Astrocyte of the hippocampus (primary cell): ENCODE results near the gene BCL7A.
"Not testable (repeated sequence)": the region's sequence is repeated elsewhere in the genome, so short reads cannot be mapped to it uniquely, and the experiment has no call there.

Experiments used
- DNase-seq: peaks from one replicate; pipeline ENCODE4 v3.0.0; 2011; ENCODE audit warnings: low read depth, low spot score

BCL7A gene

DNA sequence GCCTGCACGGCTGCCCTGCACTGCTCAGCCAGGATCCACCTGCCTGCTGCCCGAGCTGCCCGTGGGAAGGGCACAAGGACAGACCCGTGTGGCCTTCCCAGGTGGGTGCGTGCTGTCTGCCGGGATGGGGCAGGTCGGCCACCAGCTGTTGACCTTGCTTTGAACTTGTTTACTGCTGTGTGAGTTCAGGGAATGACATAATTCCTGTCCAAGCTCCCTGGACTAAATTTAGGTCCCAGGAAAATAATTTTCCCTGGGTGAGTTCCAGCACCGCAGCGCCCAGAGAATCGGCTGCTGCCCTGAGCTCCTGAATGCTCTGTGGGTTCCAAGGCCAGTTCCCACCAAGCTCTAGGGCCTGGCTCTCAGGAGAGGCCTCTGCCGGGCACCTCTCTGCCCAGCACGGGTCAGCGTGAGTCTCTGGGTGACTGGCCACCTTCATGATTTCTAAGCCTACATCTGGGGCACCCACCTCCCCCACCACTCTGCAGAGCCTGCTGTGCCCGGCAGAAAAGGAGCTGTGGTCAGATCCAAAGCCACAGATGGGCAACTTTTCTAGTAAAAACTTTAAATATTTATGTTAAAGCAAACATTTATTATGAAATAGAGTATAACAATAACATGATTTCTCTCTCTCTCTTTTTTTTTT, 29.7 kb downstream of the BCL7A start:
- DNase-seq = no peak

DNA sequence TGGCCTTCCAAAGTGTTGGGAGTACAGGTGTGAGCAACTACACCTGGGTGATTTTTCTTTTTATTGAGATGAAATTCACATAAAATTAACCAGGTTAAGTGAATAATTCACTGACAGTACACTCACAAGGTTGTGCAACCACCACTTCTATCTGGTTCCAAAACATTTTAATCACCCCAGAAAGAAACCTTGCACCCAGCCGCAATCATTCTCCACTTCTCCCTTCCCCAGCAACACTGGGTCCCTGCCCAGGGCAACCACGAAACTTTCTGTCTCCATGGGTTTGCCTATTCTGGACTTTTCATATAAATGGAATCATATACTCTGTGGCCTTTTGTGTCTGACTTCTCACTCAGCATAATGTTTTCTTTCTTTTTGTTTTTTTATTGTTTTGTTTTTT, 30.6 kb downstream of the BCL7A start:
- DNase-seq = peak; percentile 40

DNA sequence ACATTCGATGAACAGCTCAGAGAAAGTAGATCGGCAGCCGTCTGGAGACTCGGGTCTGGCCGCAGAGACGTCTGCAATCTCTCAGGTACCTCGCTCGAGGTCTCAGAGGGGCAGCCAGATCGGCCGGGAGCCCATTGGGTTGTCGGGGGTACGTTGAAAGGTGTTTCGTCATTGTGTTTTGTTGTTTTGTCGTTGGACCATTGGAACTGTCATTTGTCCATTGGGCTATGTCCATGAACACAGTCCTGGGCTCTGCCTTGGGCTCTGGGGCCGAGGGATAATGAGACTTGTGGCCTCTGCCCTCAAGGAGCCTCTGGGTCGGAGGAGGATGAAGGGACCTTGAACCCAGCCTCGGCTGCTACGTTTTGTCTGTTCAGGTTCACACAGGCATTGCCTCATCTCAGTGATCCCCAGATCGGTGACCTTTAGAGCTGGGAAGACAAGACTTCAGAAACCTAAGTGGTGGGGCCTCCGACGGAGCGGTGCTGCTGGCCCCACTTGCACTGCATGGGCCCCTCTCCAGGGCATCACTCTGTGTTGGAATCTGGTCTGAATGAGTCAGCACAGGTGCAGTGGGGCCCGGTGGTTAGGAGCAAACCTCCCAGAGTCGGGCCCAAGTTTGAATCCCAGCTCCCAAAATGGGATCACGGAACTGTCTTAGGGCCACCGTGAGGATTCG, 33.3 kb downstream of the BCL7A start:
- no peak for DNase-seq

DNA sequence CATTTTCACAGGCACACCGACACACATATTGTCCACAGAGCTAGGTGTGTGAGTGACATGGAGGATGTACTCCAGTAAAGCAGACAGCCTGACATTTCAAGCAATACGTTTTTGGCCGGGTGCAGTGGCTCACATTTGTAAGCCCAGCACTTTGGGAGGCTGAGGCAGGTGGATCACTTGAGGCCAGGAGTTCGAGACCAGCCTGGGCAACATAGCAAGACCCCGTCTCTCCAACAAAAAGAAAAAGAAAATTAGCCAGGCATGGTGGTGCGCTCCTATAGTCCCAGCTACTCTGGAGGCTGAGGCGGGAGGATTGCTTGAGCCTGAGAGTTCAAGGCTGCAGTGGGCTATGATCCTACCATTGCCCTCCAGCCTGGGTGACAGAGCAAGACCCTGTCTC, 34.7 kb downstream of the BCL7A start:
- DNase-seq = not testable (repeated sequence)

DNA sequence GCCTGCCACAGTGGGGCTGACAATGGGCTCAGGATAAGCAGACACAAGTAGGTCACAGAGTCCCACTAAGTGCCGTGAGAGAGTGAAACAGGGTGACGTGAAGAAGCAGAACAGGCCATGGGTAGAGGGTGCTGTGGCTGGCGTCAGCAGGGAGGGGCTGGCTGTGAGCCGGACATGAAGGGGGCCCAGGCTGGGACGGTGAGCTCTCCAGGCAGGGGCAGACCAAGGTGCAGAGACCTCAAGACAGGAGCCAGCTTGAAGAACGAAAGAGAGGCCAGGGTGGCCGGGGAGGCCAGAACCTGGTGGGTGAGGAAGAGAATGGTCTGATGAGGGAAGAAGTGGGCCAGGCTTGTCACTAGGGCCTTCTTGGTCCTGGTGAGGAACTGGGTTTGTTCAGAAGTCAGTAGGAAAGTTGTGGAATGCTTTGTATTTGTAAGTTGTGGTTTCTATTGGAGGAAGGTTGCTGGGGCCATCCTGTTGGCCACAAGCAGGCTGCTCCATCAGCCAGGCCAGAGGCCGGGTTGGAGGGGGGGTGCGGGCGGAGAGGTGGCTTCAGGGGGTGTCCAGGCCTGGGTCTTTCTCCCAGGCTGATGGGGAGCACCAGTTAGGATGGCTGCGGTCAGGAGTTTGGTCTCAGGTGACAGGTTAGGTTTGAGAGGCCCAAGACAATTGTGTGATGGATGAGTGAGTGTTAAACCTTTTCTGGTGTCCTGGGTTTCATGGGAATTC, 35.5 kb downstream of the BCL7A start:
- no peak for DNase-seq

DNA sequence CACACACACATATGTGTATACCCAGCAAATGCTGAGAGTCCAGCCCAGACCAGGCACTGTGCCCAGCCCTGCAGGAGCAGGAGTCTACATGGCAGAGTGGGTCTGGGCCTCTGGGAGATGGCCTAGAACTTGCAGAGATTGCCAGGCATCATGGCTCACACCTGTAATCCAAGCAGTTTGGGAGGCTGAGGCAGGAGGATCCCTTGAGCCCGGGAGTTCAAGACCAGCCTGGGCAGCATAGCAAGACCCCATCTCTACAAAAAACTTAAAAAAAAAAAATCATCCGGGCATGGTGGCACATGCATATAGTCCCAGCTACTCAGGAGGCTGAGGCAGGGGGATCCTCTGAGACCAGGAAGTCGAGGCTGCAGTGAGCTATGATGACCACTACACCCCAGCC, 36.1 kb downstream of the BCL7A start:
- DNase-seq = no peak

DNA sequence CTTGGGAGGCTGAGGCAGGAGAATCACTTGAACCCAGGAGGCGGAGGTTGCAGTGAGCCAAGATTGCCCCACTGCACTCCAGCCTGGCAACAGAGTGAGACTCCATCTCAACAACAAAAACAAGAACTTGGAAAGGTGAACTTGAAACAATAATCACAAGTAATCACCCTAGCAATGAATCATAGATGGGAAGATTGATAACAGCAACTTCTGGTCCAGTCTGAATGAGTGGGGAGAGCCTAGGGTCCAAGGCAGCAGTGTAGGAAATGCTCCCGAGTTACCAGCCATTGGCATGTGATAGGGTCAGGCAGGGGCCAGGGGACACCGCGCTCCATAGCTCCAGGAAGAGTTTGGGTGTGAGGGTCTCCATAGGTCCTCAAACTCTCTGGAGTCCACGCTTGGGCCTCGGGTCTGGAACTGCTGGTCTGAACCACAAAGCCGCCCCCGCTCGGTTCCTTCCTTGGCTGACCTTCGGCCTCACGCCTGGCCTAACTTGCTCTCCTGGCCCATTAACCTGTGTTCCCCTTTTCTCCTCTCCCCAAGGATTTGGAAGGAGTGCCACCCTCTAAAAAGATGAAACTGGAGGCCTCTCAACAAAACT, 37.0 kb downstream of the BCL7A start:
- DNase-seq = no peak

DNA sequence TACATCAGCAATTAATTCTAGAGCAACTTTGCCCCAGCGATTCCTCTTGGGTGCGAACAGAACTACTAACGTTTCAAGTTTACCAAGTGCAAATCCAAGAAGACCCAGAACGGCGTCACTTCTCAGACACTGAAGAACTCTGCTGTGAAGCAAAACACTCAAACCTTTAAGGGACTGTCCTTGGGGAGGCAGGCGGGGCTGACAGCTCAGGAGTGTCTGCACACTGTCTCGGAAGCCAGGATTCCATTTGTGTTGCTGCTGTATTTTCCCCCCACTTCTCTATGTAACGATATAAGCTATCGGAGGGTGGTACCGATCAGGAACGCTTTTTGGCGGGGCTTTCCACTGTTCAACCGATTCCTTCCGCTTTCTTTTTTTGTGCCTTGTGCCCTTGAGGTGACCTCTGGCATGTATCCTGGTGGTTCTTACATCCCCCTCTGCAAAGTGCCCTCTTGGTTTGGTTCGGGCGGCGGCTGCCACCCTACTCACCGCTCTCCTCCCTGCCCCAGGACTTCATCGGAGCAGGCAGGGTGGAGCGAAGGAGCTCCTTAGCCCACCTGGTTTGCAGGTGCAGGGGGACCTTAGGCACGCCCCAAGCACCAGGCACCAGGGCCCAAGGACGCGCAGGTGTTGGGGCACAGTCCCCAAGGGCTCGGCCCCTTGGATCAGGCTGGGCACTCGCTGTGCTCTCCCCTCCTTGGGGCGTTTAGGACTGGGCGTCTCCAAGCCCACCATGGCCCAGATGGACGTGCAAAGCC, 37.7 kb downstream of the BCL7A start:
- no peak for DNase-seq

DNA sequence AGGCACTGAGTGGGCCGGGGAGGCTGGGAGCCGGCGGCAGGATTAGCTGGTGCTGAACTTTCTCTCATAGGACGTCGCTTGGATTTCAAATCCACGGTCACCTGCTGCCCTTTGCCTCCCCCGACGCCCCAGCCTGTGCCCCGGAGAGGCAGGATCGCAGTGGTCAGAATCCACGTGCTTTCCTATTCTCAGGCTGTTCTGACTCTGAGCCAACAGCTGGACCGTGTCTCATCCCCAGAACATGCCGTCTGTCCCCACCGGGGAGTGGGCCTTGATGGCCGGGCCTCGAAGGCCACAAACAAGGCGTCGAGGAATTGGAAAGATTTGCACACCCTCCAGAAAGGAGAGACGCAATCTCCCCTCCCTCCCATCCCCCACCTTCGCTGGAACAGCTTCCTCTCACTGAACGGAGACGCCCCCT, 38.4 kb downstream of the BCL7A start:
- DNase-seq = no peak

DNA sequence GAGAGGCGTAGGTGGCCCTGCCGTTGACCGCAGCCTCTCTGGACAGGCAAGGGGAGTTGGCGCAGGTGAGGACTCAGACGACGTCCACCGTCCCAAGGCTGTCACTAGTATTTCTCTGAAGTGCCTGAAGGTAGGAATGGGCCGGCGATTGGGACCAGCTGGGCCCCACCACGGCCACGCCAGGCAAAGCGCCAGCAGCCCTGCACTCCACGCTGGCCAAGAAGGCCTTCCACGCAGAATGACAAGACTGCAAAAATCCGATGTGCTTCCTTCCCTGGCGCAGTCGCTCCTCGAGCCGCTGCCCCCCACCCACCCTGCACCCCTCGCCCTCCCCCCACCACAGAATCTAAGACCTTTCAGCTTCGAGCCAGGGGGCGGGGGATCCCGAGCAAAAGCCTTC, 39.6 kb downstream of the BCL7A start:
- DNase-seq = no peak

DNA sequence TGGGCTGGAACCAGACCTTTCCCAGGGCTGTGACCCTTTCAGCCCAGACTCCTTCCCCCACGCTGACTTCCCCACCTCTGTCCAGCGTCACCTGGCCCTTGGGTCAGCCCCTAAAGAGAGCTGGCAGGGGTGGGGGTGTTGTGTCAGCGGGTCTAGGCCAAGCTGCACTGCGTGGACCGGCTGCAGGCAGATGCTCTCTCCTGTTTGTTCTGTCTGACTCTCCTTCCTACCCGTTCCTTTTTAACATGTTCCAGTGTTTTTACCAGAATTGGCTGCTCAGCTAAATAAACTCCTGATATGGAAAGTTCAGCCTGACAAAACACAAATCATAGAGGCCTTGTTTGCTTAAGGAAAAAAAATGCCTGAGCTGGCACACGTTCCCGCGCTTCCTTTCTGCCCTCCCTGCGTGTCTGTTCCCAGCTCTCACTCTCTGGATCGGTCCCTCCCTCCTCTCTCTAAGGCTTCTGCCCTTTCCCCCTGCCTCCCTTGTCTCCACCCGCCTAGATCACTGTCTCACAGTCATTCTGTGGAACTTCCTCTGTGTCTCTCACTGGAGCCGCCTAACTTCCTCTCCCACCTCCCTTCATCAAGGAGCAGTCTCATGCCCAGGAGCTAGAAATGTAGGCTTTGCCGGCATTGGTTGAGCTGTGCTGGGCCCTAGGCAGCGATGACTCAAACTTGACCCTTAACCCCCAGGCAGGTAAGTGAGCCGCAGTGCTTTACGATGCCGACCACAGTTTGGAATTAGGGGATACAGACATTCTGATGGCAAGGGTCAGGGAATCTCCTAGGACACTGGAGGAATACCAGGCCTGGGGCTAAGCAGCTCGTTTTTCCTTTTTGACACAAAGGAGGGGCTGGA, 41.4 kb downstream of the BCL7A start:
- DNase-seq = peak; percentile 64

DNA sequence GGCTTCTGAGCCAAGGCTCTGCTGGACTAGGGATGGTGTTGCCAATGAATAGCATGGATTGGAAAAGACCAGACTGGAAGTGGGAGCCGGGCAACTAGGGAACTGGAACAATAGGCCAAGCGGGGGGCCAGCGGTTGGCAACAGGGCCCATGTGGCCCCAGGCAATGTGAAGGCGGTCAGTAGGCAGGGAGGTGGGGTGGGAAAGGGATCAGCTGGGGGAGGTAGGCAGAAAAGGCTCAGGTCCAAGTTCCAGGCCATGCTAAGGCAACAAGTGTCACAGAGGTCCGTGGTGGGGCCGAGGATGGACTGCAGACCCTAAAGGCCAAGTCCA, 42.0 kb downstream of the BCL7A start:
- no peak for DNase-seq

DNA sequence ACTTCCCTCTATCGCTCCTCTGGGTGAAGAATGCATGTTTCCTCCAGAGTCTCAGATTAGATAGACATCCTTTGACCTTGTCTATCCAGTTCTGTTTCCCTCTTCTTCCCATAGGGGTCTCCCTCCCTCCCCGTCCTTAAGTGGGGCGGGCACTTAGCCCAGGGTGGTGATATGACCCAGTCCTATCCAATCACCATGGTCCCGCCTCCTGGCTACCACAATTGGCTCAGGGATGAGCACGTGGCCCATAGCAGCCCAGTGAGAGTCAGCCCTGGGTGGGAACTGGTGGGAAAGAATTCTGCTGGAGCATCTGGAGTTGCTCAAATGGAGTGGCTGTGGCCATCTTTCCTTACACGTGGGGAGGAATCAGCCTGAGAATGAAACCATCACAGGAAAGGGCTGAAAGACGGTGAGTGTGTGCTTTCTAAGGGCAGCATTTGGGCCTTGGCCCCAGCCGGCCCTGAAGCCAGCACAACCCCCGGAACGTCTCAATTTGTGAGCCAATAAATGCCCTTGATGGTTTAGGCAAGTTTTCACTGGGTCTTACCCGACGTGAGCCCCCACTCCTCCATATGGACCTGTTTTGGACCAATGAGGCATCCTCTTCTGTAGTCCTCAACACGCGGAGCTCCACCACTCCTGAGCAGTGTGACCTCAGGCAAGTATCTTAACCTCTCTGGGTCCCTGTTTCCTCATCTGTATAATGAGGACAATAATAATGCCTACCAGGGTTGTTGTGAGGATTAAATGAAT, 42.5 kb downstream of the BCL7A start:
- DNase-seq = peak; percentile 73

DNA sequence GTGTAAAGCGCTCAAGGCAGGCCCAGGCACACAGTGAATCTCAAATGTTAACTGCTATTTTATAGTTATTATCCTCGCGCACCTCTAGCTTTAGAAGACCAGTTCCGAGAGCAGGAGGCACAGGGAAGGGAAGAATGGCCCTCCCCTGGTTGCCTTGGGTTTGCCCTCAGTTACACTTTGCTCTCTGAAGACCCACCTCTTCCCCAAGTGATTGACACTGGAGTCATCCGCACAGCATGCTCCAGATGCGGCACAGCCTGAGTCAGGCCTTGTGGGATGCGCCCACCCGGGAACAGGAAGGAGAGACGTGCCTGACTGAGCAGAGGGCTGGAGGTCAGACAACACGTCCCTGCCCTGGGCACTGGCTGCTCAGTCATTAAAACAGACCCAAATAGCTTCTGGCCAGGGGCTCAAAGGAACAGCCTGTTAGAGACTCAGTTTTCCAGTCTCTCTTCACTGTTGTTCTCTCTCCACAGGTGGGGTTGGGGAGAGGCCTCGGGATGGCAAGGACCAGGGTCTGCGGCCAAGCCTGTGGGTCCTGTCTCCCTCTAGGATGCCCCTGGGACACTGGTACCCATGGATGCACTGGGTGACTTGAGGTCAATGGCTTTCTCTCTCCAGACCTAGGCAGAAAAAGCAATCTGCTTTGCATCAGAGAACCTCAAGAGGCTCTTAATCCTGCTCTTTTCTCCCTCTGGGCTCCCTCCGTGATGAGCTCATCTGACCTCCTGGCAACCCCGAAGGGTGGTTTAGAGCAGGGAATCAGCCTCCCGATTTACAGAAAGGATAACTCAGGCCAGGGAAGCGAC, 43.3 kb downstream of the BCL7A start:
- peak; percentile 76 for DNase-seq

DNA sequence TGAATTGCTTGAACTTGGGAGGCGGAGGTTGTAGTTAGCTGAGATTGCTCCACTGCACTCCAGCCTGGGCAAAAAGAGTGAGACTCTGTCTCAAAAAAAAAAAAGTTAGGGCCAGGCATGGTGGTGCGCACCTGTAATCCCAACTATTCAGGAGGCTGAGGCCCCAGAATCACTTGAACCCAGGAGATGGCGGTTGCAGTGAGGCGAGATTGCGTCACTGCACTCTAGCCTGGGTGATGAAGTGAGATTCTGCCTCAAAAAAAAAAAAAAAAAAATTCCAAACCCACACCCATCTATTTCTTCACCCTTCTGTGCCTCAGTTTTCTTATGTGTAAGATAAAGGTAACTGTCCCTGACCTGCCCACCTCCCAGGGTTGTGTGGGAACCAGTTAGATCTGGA, 45.9 kb downstream of the BCL7A start:
- no peak for DNase-seq

DNA sequence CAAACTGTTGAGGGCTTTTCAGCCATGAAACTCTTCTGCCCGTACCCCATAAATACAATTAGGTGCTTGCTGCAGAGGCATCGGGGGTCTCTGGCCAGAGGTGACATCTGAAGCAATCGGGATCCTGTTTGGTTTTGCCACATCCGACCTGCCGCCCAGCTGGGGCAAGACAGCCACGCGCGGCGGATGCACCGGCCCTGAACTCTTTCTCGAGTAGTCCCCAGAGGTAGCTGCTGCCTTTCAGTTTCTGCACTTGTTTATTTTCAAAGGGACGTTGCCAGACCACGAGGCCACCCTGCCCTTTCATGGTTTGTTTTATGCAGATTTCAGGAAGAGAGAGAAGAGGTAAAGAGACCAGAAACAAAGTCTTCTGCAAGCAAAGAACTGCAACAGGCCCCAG, 46.3 kb downstream of the BCL7A start:
- DNase-seq = peak; percentile 85

DNA sequence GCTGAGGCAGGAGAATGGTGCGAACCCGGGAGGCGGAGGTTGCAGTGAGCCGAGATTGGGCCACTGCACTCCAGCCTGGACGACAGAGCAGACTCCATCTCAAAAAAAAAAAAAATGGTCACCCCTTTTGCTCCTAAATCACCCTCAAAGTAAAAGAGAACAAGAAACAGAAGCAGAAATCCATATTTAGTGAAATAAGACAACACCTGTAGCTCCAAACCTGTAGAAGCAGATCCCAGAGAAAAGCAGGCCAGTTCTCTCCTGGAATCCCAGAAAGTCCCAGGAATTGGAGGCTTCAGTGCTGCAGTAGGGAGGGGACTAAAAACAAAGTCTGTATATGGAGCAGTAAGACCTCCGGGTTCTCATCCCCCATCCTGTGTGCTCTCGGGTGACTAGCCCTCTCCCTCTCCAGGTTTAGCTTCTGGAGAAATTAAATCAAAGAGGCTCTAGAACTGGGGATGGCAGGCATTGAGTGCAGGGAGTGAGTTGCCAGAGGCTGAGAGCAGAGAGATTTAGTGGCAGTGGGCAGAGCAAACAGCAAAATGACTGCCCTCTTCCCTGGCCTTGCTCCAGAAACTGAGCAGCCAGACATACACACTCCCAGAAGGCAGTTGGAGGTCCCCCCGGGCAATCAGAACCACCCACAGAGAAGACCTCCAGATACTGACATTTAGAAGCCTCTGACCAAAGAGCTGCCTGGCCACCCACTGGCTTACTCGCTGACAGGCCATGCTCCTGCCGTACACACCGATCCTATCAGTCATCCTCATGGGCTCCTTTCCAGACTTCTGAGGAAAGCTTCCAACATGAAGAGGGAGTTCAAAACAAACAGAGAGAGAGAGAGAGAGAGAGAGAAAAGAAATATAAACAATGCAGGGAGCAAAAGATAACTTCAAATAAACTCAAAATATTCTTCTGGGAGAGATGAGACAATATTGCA, 50.6 kb downstream of the BCL7A start:
- DNase-seq = peak; percentile 94

DNA sequence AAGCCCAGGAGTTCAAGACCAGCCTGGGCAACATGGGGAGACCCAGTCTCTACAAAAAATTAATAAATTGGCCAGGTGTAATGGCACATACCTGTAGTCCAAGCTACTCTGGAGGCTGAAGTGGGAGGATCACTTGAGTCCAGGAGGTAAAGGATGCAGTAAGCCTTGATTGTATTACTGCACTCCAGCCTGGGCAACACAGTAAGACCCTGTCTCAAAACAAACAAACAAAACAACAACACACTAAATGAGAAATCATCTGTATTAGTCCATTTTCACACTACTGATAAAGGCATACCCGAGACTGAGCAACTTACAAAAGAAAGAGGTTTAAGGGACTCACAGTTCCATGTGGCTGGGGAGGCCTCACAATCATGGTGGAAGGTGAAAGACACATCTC, 52.1 kb downstream of the BCL7A start:
- no peak for DNase-seq
